GM18868 (cell line): ENCODE measurements around the gene TNRC18.
"Not testable (repeated sequence)": the region's sequence is repeated elsewhere in the genome, so short reads cannot be mapped to it uniquely, and the experiment has no call there.

Experiments
- ATAC-seq: cut with Tn5 transposase; IDR thresholded peaks from one replicate; pipeline ENCODE4 v1.9.1; 2021; ENCODE audit warnings: mild to moderate bottlenecking, moderate library complexity; ENCODE audit not compliant: unreplicated experiment

TNRC18 gene

DNA sequence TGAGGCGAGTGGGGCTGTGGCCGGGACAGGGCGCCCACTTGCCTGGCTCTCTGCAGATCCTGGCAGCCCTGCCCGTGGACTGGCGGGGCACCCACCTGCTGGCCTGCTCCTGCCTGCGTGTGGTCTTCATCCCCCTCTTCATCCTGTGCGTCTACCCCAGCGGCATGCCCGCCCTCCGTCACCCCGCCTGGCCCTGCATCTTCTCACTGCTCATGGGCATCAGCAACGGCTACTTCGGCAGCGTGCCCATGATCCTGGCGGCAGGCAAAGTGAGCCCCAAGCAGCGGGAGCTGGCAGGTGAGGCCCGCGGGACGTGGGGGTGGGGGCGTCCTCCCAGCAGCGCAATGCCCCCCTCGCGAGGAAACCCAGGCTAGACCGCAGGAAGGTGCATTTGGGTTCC is 123.3 kb downstream of the TNRC18 start:
- ATAC-seq, result no peak

DNA sequence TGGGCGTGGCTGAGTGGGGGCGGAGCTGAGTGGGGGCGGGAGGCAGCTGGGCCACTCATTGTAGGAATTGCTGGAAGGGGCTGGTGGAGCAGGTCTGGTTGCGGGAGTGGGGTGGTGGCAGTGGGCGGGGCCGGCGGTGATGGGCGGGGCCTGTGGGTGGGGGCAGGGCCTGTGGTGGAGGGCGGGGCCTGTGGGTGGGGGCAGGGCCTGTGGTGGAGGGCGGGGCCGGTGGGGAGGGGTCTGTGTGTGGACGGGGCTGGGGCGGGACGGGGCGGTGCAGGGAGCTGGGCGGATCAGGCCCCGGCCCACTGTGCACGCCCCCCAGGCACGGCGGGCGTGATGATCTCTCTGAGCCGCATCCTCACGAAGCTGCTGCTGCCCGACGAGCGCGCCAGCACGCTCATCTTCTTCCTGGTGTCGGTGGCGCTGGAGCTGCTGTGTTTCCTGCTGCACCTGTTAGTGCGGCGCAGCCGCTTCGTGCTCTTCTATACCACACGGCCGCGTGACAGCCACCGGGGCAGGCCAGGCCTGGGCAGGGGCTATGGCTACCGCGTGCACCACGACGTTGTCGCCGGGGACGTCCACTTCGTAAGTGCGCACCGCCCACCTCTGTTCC is 126.9 kb downstream of the TNRC18 start:
- peak; percentile 64 for ATAC-seq

DNA sequence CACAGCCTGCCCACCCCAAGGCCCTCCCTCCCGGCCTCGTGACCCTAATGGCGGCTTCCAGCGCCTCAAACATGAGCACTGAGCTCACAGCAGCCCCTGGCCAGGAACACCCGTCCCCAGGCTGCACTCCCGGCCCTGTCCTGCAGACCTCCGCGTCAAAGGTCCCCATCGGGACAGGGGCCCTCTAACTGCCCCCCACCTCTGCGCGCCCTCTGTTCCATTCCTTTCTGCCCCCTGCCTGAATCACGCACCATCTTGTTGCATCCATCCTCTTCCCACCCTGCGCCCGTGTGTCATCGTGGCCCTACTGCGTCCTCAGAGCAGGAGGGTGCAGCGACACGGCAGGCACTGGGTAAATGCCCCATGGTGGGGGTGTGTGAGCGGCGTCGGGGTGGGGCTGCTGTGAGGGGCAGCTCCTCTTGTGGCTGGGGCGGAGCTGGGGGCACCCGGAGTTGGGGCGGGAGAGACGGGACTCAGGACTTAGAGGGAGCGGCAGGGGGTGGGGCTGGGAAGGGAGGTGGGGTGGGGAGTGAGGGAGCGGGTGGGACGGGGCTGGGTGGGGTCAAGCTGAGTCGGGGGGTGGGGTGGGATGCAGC is 127.5 kb downstream of the TNRC18 start:
- no peak for ATAC-seq

DNA sequence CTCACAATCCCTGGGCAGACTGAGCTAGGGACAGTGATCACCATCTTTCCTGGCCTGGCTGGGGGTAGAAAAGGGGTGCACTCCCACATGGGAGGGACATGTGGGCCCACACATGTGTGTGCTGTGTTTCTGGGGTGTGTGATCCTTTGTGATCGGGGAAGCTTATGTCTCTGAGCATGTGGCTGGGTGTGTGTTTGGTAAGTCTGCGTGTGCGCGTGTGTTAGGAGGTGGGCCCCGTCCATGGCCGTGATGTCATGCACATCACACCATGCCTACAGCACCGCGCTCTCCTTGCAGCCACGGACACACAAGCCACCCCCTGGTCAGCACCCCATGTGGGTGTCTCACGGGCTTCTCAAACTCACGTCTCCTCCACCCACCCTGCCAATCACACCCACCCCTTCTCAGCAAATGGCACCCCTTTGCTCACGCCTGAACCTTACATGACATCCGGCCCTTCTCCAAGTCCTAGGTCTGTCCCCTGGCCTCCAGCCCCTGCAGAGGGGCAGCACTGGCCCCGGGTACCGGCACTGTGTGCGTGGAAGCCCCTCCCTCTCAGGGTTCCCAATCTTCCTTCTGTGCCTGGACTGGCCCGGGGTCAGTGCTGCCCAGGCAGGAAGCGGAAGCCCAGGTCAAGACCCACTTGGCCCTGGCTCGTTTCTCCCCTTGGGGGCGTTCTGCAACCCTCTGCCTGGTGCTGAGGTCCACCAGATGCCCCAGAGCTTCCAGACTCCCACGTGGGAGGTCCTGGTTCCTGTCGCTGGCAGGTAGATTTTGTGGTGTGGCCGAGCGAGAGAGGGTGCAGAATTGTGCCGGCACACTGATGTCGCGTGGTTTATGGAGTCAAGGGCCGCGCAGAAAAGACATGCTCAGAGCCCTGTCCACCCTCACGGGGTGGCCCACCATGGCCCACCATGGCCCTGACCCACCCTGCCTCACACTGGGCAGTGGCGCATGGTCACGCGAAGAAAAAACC is 128.3 kb downstream of the TNRC18 start:
- no peak for ATAC-seq

DNA sequence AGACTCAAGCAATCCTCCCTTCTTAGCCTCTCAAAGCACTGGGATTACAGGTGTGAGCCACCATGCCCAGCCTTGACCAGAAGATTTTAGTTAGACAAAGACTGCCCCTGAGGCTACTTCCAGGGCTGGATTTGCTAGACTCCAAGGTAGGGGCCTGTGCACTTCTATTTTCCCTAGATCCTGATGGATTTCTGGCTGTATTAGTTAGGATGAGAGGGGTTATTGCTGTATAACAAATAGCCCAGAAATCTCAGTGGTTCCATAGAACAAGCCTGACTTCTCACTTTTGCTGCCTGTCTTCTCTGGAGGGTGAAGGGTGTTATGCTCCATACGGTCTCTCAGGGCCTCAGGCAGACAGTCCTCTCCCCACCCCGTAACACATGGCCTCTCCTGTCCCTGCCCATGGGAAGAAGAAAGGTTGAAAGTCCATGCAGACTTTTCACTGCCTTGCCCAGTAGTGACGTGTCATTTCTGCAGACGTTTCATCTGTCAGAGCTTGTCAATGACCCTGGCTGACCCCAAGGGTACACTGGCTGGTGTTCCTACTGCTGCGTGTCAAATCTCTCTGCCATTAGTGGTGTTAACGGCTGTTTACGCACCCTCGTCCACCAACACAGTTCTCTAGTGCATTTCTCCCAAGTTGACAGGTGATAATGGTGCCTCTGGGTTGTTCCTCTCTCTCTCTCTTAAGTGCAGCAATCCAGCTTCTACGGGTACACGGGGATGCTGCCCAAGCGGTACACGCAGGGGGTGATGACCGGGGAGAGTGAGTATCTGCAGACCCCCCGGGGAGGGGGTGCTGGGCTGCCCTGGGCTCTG is 129.3 kb downstream of the TNRC18 start:
- no peak for ATAC-seq

DNA sequence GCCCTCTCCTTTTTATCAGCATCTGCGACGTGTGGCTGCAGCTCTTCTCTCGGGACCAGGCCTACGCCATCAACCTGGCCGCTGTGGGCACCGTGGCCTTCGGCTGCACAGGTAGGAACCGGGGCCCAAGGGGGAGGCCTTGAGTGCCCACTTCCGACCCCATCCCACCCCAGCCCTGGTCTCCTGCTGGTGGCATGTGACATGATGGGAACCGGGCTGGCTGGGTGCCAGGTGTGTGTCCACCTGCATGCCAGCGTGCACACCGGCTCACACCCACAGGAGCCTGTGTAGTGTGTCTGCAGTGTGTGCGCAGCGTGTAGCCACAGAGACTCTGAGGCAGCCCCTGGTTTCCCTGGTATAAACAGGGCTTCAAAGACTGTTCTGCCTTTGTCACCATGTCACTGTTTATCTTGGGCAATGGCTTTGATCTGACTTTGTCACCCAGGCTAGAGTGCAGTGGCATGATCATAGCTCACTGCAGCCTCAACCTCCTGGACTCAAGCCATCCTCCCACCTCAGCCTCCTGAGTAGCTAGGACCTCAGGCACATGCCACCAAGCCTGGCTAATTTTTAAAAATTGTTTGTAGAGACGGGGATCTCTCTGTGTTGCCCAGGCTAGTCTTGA is 131.8 kb downstream of the TNRC18 start:
- not testable (repeated sequence) for ATAC-seq

DNA sequence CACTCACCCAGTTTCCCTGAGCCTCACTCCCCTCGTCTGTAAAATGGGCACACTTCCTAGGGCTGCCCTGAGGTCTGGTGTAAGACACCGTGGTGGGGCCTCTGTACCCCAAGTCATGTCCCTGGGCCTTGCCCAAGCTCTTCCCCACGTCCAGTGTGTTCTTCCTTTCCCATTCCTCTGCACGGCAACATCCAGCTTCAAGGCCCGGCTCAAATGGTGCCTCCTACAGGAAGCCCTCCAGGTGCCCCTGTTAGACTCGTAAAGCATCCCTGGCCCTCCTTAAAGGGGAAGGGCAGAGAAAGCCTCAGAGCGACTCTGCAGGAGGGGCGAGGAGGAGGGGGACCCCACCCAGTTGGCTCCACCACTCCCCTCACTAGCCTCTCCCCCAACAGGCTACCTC is 132.3 kb downstream of the TNRC18 start:
- ATAC-seq, result no peak

DNA sequence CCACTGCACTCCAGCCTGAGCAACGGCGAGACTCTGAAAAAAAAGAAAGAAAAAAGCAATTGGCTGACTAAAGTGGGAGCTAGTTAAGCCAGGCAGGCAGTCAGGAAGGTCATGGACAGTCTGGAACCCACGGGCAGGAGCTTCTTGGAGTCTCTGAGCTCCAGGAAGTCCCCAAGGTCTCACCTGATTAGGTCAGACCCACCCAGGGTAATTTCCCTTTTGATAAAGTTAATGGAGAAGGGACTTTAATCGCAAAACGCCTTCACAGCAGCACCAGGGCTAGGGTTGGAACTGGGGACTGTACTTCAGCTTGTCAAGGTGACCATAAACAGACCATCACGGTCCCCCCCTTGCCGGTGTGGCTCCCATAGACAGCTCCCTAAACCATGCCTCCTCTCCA is 134.3 kb downstream of the TNRC18 start:
- no peak for ATAC-seq

DNA sequence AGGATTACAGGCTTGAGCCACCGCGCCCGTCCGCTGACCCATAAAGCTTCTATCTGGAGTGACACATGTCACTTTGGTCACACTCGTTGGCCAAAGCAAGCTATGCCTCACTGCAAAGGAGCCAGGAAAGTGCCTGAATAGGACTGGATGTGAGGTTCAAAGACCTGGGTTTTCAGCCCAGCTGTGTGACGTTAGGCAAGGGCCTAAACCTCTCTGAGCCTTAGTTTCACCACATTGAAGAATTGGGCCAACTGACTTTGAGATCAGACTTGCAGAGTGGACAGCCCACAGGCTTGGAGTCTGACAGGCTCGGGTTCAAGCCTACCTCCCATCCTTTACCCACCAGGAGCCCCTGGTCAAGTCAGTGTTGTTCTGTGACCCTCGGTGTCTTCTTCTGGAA is 135.1 kb downstream of the TNRC18 start:
- not testable (repeated sequence) for ATAC-seq

DNA sequence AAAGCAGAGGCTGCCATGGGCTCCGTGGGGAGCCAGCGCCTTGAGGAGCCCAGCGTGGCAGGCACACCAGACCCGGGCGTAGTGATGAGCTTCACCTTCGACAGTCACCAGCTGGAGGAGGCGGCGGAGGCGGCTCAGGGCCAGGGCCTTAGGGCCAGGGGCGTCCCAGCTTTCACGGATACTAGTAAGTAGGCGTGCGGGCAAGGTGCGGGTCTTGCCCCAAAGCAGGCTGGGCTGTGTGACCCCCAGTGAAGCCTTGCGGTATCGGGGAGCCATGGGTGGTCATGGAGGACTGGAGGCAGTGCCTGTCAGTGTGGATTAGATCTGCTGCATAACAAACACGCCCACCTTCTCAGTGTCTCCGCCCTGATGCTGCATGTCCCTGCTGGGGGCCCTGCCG is 135.8 kb downstream of the TNRC18 start:
- no peak for ATAC-seq

DNA sequence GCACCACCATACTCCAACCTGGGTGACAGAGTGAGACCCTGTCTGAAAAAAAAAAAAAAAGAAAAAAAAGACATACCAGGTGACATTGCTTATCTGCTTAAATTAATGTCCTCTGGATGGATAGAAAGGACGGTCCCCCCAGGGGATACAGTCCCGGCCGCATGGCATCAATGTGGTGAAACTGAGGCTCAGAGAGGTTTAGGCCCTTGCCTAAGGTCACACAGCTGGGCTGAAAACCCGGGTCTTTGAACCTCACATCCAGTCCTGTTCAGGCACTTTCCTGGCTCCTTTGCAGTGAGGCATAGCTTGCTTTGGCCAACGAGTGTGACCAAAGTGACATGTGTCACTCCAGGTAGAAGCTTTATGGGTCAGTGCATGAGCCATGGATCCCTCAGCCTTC is 136.3 kb downstream of the TNRC18 start:
- ATAC-seq, result not testable (repeated sequence)

DNA sequence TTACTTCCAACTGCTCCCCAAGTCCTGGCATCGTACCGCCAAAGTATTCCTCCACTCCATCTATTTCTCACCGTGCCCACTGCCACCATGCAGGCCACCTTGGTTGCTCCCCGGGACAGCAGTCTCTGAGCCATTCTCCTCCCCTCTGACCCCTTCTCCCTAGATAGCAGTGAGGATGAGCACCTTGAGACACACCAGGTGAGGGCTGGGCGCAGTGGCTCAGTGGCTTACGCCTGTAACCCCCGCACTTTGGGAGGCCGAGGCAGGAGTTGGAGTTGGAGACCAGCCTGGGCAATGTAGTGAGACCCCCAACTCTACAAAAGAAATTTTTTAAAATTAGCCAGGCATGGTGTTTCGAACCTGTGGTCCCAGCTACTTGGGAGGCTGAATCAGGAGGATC is 136.7 kb downstream of the TNRC18 start:
- ATAC-seq, result no peak

DNA sequence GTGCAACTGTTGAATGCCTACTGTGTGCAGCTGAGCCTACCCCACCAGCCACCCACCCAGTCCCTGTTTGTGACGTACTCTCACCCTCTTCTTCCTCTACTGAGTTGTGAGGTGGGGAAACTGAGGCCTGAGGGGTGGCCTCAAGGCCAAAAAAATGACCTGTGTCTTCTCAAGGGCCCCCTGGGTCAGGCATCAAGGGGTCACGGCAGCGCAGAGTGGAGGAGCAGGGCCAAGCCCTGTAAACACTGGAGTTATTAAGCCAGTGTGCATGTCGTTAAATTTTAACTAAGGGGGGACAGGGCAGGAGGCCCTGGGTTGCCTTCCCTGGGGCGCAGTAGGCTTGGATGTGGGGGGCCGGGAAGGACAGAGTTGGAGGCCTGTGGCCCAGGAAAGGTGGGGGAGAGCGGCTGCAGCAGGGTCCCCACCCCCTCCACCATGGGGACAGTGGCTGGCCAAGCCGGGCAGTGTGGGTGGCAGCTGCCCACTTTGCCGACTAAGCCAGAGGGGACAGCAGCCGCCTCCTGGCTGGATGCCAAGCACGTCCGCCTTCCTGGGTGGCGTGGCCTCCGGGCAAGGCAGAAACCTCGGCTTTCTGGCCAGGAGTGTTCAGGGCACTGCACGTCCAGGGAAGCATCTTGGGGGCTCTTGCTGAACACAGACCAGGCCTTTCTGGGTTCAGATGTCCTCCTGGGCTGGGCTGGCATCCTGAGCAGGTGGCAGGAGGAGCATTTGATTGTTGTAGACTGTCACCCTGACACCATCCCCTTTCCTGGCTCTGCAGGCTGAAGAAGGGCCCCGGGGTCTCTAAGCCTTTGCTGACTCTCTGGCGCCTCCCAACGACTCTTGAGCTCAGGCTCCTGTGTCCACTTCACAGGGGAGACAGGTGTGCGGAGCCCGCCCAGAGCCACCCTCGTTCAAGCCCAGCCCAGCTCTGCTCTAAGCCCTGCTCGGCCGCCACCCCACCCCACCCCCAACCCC is 139.0 kb downstream of the TNRC18 start:
- ATAC-seq, result no peak

DNA sequence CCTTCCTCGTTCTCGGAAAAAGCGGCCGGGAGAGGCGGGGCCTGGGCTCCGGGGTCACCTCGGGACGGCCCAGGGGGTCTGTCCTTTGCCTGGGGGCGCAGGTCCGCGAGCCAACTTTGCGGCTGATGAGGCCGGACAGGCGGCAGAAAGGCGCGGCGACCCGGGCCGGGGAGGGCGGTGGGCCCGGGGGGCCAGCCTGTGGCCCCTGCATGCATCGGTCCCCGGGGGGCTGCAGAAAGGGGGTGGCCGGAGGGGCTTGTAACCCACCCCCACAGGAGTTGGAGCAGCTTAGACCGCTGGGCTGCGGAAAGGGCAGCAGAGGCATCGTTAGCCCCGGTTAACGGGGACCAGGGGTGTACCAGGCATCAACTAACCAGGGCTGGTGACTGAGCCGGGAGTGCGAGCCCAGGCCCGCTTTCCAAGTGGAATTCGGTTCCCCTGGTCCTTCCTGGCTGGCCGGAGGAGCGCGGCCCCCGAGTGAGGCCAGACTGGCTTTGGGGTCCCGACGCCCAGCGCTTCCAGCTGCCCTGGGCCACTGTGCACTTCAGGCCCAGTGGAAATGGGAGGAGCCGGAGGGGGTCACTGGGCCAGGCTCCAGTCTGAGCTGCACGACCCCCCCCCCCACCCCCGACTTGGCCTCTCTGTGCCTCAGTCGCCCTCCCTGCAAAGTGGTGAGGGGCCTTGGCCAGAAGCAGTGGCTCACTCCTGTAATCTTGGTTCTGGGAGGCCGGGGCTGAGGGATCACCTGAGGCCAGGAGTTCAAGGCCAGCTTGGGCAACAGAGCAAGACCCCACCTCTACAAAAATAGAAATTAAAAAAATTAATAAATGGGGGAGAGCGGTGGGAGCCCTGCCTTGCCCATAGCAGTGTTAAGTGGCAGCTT is 140.0 kb downstream of the TNRC18 start:
- no peak for ATAC-seq

DNA sequence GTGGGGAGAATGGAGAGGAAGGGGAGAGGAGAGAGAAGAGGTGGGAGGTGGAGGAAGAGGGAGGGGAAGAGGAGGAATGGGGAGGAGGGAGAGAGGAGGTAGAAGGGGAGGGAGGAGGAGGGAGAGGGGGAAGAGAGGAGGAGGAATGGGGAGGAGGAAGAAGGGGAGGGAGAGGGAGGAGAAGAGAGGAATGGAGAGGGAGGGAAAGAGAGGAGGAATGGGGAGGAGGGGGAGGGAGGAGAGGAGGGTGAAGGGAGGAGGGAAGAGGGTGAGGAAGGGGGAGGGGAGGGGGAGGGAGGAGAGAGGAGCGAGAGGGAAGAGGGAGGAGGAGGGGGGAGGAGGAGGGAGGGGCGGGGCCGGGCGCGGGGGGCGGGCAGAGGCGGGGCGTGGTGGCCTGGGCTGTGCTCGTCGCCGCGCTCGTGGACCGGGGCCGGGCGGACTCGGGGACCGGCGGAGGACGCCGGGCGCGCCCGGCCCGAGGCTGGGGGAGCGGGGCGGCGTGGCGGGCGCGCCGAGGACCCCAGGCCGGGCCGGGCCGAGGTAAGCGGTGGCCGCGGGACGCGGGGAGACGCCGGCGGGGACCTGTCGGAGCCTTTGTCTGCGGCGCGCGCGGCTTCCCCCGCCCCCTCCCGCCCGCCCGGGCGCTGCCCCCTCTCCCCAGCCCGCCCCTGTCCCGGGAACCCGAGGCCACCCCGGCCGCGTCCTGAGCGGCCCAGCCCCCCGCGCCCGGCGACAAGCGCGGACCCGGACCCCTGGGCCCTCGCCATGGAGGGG is 140.9 kb downstream of the TNRC18 start, which contains the start of gene SLC29A4:
Gene SLC29A4 (plus strand): TSS at position 401 of the 774 bp plus-strand sequence. CDS start 4,874 bp downstream, outside the sequence.
- no peak for ATAC-seq

DNA sequence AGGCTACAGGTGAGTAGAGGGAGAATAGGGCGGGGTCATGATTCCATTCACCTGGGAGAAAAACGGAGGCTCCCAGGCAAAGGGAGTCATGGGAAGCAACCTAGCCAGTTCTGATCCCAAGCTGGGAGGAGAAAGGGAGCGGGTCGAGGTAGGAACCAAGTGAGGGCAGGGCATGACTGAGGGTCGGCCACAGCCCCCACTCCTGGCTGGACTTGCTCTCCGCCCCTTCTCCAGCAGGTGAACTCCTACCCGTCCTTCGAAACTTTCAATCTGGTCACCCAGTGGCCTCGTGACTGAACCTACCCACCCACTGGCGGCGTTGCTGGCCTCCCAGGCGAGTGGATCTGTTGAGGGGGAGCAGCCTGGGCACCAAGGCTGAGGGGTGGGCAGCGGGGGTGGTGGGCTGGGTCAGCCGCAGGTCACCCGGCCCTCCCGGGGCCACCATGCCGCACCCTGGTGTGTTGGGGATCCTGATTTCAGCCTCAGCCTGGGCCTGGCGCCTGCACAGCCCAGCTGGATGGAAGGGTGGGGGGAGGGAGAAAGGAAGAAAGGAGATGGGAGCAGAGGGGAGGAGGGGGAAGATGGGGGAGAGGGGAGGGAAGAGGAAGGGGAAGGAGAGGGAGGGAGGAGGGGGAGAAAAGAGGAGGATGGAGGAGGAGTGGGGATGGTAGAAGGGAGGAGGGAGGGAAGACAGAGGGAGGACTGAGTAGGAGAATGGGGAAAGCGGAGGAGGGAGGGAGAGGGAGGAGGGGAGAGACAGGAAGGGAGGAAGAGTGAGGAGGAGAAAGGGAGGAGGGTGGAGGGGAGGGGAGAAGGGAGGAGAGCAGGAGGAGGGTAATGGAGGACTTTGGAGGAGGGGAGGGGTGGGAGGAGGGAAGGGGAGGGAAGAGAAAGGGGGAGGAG is 141.8 kb downstream of the TNRC18 start:
- ATAC-seq, result not testable (repeated sequence)
